Upper lobe of left lung (tissue), 6 donors: Measurements from ENCODE around the gene GATD1. TPM values are rescaled to one million over a fixed set of nuclear protein-coding genes. Genes with fewer than 3 reads are reported as not detected.

Source experiments
- ATAC-seq, 2 donors: fragments of 200-7000 bp; cut with Tn5 transposase; one replicate each; pipeline ENCODE4 v1.9.1; 2022; ENCODE audit warnings: mild to moderate bottlenecking in 2 of 2, moderate library complexity in 2 of 2; ENCODE audit not compliant: low FRiP score in 2 of 2
- DNase-seq, 2 donors: peaks; one replicate each; pipeline ENCODE4 v3.0.0-alpha.2; 2019 to 2020
- H3K27ac ChIP-seq, 4 donors: fragments of 200-600 bp; sonication (generic); one replicate each; pipeline ENCODE4 v1.5.1; 2016 to 2019
- H3K27me3 ChIP-seq, 4 donors: fragments of 200-600 bp; sonication (generic); one replicate each; pipeline ENCODE4 v1.5.1; 2017 to 2019
- H3K36me3 ChIP-seq, 4 donors: fragments of 200-600 bp; sonication (generic); one replicate each; pipeline ENCODE4 v1.5.1; 2016 to 2019
- H3K4me1 ChIP-seq, 4 donors: fragments of 200-600 bp; sonication (generic); one replicate each; pipeline ENCODE4 v1.5.1; 2018 to 2019
- H3K4me3 ChIP-seq, 4 donors: fragments of 200-600 bp; sonication (generic); one replicate each; pipeline ENCODE4 v1.5.1; 2017 to 2019; ENCODE audit warnings: mild to moderate bottlenecking in 2 of 4, moderate library complexity in 1 of 4
- H3K9me3 ChIP-seq, 4 donors: fragments of 200-600 bp; sonication (generic); one replicate each; pipeline ENCODE4 v1.5.1; 2018 to 2019
- CTCF ChIP-seq, 6 experiments: fragments of 450-650 bp in 4 of 6; fragments of 200-600 bp in 2 of 6; sonication (generic) in 2 of 6; IDR thresholded peaks; one replicate each; pipeline ENCODE4 v1.5.1; 2016 to 2019; ENCODE audit warnings: antibody characterized with exemption in 6 of 6
- EP300 ChIP-seq, 4 donors: sonication (generic); formaldehyde crosslinking; IDR thresholded peaks; one replicate each; pipeline ENCODE4 v1.5.1; 2017; ENCODE audit warnings: antibody characterized with exemption in 4 of 4, control low read depth in 2 of 4
- POLR2A ChIP-seq, 4 donors: fragments of 450-650 bp; IDR thresholded peaks; one replicate each; pipeline ENCODE4 v1.5.1; 2016 to 2017; ENCODE audit warnings: antibody characterized with exemption in 4 of 4, mild to moderate bottlenecking in 2 of 4
- POLR2AphosphoS5 ChIP-seq, 2 donors: sonication (generic); formaldehyde crosslinking; IDR thresholded peaks; one replicate each; pipeline ENCODE4 v1.5.1; 2017; ENCODE audit warnings: antibody characterized with exemption in 2 of 2
- WGBS, 2 donors: methylation state at CpG; one replicate each; pipeline ENCODE4 v1.1.5; 2017 to 2018; 5-methylcytosine and 5-hydroxymethylcytosine counted together
- total RNA-seq, 6 donors: library from RNA; depleted of rRNA in 4 of 6; stranded (reverse); fragments of >200 nt in 4 of 6; gene quantifications; one replicate each; pipeline versions ENCODE4 v1.1.0 to v1.2.1, GENCODE V29; 2016 to 2021
- donor health status: DM: no; HTN: no; CAD: no; lungs with moderate emphysema.
- donor health status: DM: no; HTN: yes; CAD: no; lungs with severe emphysema.

GATD1 gene
- total RNA-seq, 6 donors from 2014 or later = 14.8 to 77.7 (median 63.6) TPM

- no peak overlapping the region for H3K4me3 ChIP-seq
- H3K9me3 ChIP-seq = no peaks in the 10 kb centered on the region
- 92 to 93% methylated on average over 3 to 12 of the region's 15 CpGs for WGBS, 2 donors
- ATAC-seq (no peak), DNase-seq (peak in 1 of 2 donors; percentile 49)
- H3K36me3 ChIP-seq = peaks cover 5 to 46% (median 43%) of the 10 kb centered on the region in 4 donors
- peaks cover 15 to 30% (median 19%) of the 10 kb centered on the region in 4 donors for H3K4me1 ChIP-seq
- TF ChIP-seq POLR2A (IDR thresholded peaks at IDR 0.05) (no peak), POLR2AphosphoS5 (IDR thresholded peaks at IDR 0.05) (no peak), CTCF (IDR thresholded peaks at IDR 0.05) (no peak), EP300 (IDR thresholded peaks at IDR 0.05) (no peak)
- no peaks in the 10 kb centered on the region for H3K27me3 ChIP-seq
- no peak overlapping the region for H3K27ac ChIP-seq
Observed at GRCh38 chr11:771617-772204, 5.6 kb downstream of the GATD1 start.

- TF ChIP-seq CTCF (IDR thresholded peaks at IDR 0.05) = no peak
- TF ChIP-seq POLR2A (IDR thresholded peaks at IDR 0.05) = no peak
- no peak for TF ChIP-seq EP300 (IDR thresholded peaks at IDR 0.05)
- TF ChIP-seq POLR2AphosphoS5 (IDR thresholded peaks at IDR 0.05) = no peak
- H3K27ac ChIP-seq = no peak overlapping the region
- H3K4me3 ChIP-seq = no peak overlapping the region
- DNase-seq = peak in 1 of 2 donors; percentile 71
- peaks cover 10 to 22% (median 11%) of the 10 kb centered on the region in 4 donors for H3K4me1 ChIP-seq
- no peaks in the 10 kb centered on the region for H3K27me3 ChIP-seq
- H3K36me3 ChIP-seq = peaks cover 5 to 54% (median 49%) of the 10 kb centered on the region in 4 donors
- 90 to 92% methylated on average over 17 to 32 of the region's 32 CpGs for WGBS, 2 donors
- no peaks in the 10 kb centered on the region for H3K9me3 ChIP-seq
- ATAC-seq = no peak
Observed at GRCh38 chr11:770642-771616, 6.4 kb downstream of the GATD1 start.

GRCh38 chr11:769887-770641 is 7.2 kb downstream of the GATD1 start:
- WGBS, 2 donors = 86 to 92% methylated on average over 21 to 23 of the region's 23 CpGs
- Histone ChIP-seq H3K4me1 (peaks cover under 1 to 13% (median 2%) of the 10 kb centered on the region in 4 donors), H3K27me3 (no peaks in the 10 kb centered on the region), H3K36me3 (peaks cover 5 to 63% (median 54%) of the 10 kb centered on the region in 4 donors), H3K4me3 (no peak overlapping the region), H3K9me3 (no peaks in the 10 kb centered on the region), H3K27ac (no peak overlapping the region)
- DNase-seq (peak in 1 of 2 donors; percentile 63), ATAC-seq (no peak)
- TF ChIP-seq CTCF (IDR thresholded peaks at IDR 0.05) (no peak), POLR2AphosphoS5 (IDR thresholded peaks at IDR 0.05) (no peak), POLR2A (IDR thresholded peaks at IDR 0.05) (no peak), EP300 (IDR thresholded peaks at IDR 0.05) (no peak)

- TF ChIP-seq POLR2A (IDR thresholded peaks at IDR 0.05) (no peak), EP300 (IDR thresholded peaks at IDR 0.05) (no peak), POLR2AphosphoS5 (IDR thresholded peaks at IDR 0.05) (no peak), CTCF (IDR thresholded peaks at IDR 0.05) (no peak)
Observed at GRCh38 chr11:767238-767637, 10.0 kb downstream of the GATD1 start.

More at GRCh38 chr11:767238-767637, 10.0 kb downstream of the GATD1 start:
- DNase-seq = peak in 1 of 2 donors; percentile 55
- Histone ChIP-seq H3K4me3 (no peak overlapping the region), H3K27ac (no peak overlapping the region), H3K27me3 (no peaks in the 10 kb centered on the region), H3K9me3 (no peaks in the 10 kb centered on the region), H3K4me1 (peaks cover 0 to 6% (median 6%) of the 10 kb centered on the region in 4 donors), H3K36me3 (peaks cover 15 to 65% (median 58%) of the 10 kb centered on the region in 4 donors)
- no peak for ATAC-seq
- WGBS, 2 donors = 86 to 97% methylated on average over 10 to 11 of the region's 11 CpGs
